Measurements from ENCODE around the gene NOTCH3. TPM values are rescaled to one million over a fixed set of nuclear protein-coding genes. Genes with fewer than 3 reads are reported as not detected.

NOTCH3 gene
- total RNA-seq, 2 donors from 2014 or later: 4.4 to 10.5 TPM

DNA sequence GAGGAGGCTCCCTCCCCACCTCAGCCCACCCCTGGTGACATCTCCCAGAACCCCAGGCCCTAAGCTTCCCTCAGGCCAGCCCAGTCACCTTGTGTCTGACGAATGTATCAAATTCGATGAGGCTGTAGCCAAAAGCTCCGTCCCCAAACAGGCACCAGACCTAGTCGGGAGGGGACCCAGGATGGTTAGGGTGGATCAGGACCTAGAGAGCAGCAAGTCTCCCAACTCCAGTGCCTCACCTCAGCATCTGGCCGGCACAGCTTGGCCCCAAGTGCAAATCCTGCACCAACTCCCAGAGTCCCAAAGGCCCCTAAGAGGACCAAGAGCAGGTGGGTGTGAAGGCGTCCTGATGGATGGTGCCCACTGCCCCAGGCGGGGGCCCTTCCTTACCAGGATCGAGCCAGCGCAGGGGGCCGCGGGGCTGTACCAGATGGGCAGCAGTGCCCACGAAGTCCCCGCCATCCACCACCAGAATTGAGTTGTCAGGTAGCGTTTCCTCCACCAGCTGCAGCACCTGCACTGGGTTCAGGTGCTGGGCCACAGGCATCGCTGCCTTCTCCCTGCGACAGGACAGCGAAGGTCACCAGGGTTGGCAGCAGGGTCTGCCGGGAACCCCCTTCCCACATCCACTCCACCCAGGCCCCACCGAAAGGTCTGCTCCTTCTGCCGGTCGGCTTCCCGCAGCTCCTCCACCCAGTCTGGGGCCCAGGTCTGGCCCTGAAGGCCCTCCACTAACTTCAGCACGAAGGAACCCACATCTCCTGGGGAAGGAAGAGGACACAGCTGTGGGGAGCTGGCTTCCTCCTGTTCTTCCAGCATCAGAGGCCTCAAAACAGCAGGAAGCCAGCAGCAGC lies 84.8 kb downstream of the NOTCH3 start:
- no peak for DNase-seq
- no peak overlapping the region for H3K9ac ChIP-seq (ENCODE audit: low read depth in 2 of 2, low read length in 2 of 2)

DNA sequence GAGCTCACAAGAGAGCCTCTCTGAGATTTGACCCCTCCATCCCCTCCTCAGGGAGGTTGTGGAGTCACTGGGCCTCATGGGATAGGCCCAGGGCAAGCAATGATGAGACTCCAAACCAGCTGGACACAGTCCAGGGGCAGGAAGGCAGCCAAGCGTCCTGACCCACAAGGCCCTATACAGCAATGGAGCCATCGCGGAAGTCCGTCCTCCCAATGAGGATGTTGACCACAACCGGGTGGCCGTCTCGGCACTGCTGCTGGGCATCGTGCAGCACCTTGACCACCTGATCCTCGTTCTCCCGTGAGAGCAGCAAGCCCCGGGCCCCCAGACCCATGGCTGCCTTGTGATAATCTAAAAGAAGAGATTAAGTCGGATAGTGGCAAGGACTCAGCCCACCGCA lies 85.7 kb downstream of the NOTCH3 start:
- no peak overlapping the region for H3K9ac ChIP-seq (ENCODE audit: low read depth in 2 of 2, low read length in 2 of 2)
- intact Hi-C loops (cut with DNase I): no loop called here
- H3K27ac ChIP-seq: no peak overlapping the region

More for the DNA sequence above, 84.8 kb downstream of the NOTCH3 start:
- peaks cover 32% of the 10 kb centered on the region for H3K36me3 ChIP-seq
- TF ChIP-seq, protein P1, sequence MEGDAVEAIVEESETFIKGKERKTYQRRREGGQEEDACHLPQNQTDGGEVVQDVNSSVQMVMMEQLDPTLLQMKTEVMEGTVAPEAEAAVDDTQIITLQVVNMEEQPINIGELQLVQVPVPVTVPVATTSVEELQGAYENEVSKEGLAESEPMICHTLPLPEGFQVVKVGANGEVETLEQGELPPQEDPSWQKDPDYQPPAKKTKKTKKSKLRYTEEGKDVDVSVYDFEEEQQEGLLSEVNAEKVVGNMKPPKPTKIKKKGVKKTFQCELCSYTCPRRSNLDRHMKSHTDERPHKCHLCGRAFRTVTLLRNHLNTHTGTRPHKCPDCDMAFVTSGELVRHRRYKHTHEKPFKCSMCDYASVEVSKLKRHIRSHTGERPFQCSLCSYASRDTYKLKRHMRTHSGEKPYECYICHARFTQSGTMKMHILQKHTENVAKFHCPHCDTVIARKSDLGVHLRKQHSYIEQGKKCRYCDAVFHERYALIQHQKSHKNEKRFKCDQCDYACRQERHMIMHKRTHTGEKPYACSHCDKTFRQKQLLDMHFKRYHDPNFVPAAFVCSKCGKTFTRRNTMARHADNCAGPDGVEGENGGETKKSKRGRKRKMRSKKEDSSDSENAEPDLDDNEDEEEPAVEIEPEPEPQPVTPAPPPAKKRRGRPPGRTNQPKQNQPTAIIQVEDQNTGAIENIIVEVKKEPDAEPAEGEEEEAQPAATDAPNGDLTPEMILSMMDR (IDR thresholded peaks at IDR 0.05): no peak
- intact Hi-C loops (cut with DNase I): no loop called here
- H3K4me3 ChIP-seq: no peak overlapping the region
- no peaks in the 10 kb centered on the region for H3K9me3 ChIP-seq
- H3K27ac ChIP-seq: no peak overlapping the region
- no peaks in the 10 kb centered on the region for H3K27me3 ChIP-seq
- H3K4me1 ChIP-seq: no peaks in the 10 kb centered on the region

DNA sequence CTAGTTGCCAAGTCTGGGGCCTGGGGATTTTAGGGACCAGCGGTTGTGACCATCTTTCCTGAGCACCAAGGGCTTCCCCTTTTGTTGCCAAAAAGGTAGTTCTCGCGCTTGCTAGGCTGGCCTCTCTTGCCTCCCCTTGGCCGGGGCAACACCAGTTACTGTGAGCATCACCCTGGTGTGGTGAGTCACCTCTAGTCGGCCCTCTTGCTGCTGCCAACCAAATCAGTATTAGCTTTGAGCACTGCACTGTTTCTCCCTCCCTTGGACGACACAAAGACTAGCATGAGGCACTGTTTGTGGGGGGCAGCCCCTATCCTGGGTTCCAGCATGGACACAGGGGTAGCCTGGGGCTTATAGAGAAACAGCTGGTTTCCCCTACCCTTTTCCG lies 86.6 kb downstream of the NOTCH3 start:
- no peak for DNase-seq
- Histone ChIP-seq H3K4me1 (no peaks in the 10 kb centered on the region), H3K36me3 (peaks cover 21% of the 10 kb centered on the region), H3K9me3 (no peaks in the 10 kb centered on the region), H3K9ac (ENCODE audit: low read depth in 2 of 2, low read length in 2 of 2) (no peak overlapping the region), H3K27me3 (no peaks in the 10 kb centered on the region), H3K27ac (no peak overlapping the region), H3K4me3 (no peak overlapping the region)
- TF ChIP-seq, protein P1 (IDR thresholded peaks at IDR 0.05): no peak
- intact Hi-C loops (cut with DNase I): no loop called here

More for the DNA sequence above, 85.7 kb downstream of the NOTCH3 start:
- Histone ChIP-seq H3K4me3 (no peak overlapping the region), H3K4me1 (no peaks in the 10 kb centered on the region), H3K36me3 (peaks cover 30% of the 10 kb centered on the region), H3K9me3 (no peaks in the 10 kb centered on the region), H3K27me3 (no peaks in the 10 kb centered on the region)
- TF ChIP-seq, protein P1 (IDR thresholded peaks at IDR 0.05): no peak
- DNase-seq: peak; percentile 53

DNA sequence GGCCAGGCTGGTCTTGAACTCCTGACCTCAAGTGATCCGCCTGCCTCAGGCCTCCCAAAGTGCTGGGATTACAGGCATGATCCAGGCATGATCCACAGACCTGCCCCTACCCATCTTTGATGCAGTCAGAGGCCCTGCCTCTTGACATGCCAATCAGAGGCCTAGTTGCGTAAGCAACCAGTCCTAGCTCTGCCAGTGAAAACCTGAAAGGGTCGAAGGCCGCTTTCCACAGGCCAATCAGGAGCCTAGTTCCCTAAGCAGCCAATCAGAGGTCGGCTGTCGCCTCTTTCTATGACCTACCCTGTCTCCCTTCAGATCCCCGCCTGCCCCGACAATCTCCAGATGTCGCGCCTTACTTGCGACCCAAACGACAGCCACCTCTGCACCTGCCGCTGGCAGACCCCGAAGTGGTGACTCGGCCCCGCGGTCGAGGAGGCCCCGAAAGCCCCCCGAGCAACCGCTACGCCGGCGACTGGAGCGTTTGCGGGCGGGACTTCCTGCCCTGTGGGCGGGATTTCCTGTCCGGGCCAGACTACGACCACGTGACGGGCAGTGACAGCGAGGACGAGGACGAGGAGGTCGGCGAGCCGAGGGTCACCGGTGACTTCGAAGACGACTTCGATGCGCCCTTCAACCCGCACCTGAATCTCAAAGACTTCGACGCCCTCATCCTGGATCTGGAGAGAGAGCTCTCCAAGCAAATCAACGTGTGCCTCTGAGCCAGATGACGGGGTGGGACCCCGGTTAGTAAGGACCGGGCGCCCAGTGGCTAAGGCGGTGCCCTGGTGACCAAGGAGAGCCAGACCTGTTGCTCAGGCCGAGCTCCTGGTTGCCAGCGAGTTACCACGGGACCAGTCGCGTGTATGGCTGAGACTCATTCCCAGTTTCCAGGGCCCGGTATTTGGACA lies 87.3 kb downstream of the NOTCH3 start:
- no peak overlapping the region for H3K27ac ChIP-seq
- intact Hi-C loops (cut with DNase I): no loop called here
- no peak for DNase-seq

DNA sequence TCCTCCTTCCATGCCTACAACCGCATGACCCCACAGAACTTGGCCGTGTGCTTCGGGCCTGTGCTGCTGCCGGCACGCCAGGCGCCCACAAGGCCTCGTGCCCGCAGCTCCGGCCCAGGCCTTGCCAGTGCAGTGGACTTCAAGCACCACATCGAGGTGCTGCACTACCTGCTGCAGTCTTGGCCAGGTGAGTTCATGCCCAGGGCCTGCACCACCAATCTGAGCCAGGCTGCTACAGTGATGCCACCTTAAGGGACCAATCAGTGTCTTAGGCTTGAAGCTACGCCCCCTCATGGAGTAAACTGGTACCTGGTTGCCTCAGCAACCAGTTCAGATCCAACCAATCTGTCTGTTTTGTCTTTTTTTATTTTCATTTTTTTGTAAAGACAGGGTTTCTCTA lies 88.4 kb downstream of the NOTCH3 start:
- Histone ChIP-seq H3K27me3 (peaks cover 13% of the 10 kb centered on the region), H3K9ac (ENCODE audit: low read depth in 2 of 2, low read length in 2 of 2) (no peak overlapping the region), H3K4me1 (no peaks in the 10 kb centered on the region), H3K4me3 (no peak overlapping the region), H3K36me3 (peaks cover 6% of the 10 kb centered on the region), H3K9me3 (no peaks in the 10 kb centered on the region), H3K27ac (no peak overlapping the region)
- TF ChIP-seq, protein P1 (IDR thresholded peaks at IDR 0.05): no peak
- no peak for DNase-seq
- intact Hi-C loops (cut with DNase I): no loop called here

More for the DNA sequence above, 87.3 kb downstream of the NOTCH3 start:
- H3K9me3 ChIP-seq: no peaks in the 10 kb centered on the region
- TF ChIP-seq, protein P1 (IDR thresholded peaks at IDR 0.05): no peak
- no peak overlapping the region for H3K4me3 ChIP-seq
- no peaks in the 10 kb centered on the region for H3K4me1 ChIP-seq
- H3K27me3 ChIP-seq: peaks cover 3% of the 10 kb centered on the region
- peaks cover 15% of the 10 kb centered on the region for H3K36me3 ChIP-seq
- H3K9ac ChIP-seq (ENCODE audit: low read depth in 2 of 2, low read length in 2 of 2): no peak overlapping the region

All from colonic mucosa (tissue), 4 donors.